HEK293 (cell line): ENCODE results near the gene EIF2AK2.

Source experiments
- CTCF ChIA-PET: fragments of 350-600 bp; formaldehyde crosslinking; extraction: SDS; loops from one replicate; lab custom pipeline; 2021; ENCODE audit warnings: antibody characterized with exemption; lab: Yijun Ruan, JAX
- POLR2A ChIA-PET: fragments of 300-600 bp; formaldehyde crosslinking; extraction: SDS; loops from one replicate; lab custom pipeline; 2020; ENCODE audit warnings: antibody characterized with exemption, inconsistent platforms; lab: Yijun Ruan, JAX
- H3K27ac ChIP-seq: fragments of 200-500 bp; sonication (Bioruptor generic); 2 replicates; pipeline ENCODE4 v1.5.1; 2014; ENCODE audit warnings: low read depth, low read length, control low read depth, inconsistent platforms; ENCODE audit errors: extremely low read depth
- H3K36me3 ChIP-seq, 2 experiments: fragments of 200-500 bp in 1 of 2; sonication (Bioruptor generic) in 1 of 2; 1 replicate in 1 of 2; 2 replicates in 1 of 2; pipeline ENCODE4 v1.5.1; 2014 to 2017; ENCODE audit warnings: inconsistent platforms in 2 of 2, low read length in 2 of 2; ENCODE audit not compliant: control insufficient read depth in 2 of 2, insufficient read depth in 1 of 2
- H3K4me1 ChIP-seq: fragments of 200-500 bp; sonication (Bioruptor generic); 2 replicates; pipeline ENCODE4 v1.5.1; 2014; ENCODE audit warnings: mild to moderate bottlenecking, low read length, inconsistent platforms; ENCODE audit not compliant: control insufficient read depth, insufficient read depth
- H3K4me3 ChIP-seq: 2 replicates; pipeline ENCODE4 v1.5.1; 2011; ENCODE audit warnings: low read depth, mild to moderate bottlenecking, control low read depth, low read length, moderate library complexity
- H3K9me3 ChIP-seq: fragments of 200-500 bp; sonication (Bioruptor generic); 2 replicates; pipeline ENCODE4 v1.5.1; 2014; ENCODE audit warnings: low read depth, low read length, inconsistent platforms; ENCODE audit not compliant: control insufficient read depth, insufficient read depth
- GLIS1 ChIP-seq: fragments of 450-650 bp; formaldehyde crosslinking; IDR thresholded peaks from 2 replicates; pipeline ENCODE4 v1.5.1; 2016; ENCODE audit warnings: missing biosample characterization, missing genetic modification characterization
- REST ChIP-seq: fragments of 450-650 bp; formaldehyde crosslinking; IDR thresholded peaks from 2 replicates; pipeline ENCODE4 v1.5.1; 2016; ENCODE audit warnings: missing biosample characterization, missing genetic modification characterization
- YY2 ChIP-seq: fragments of 450-650 bp; formaldehyde crosslinking; IDR thresholded peaks from 2 replicates; pipeline ENCODE4 v1.5.1; 2016; ENCODE audit warnings: missing biosample characterization, missing genetic modification characterization
- ZBTB17 ChIP-seq: fragments of 450-650 bp; formaldehyde crosslinking; IDR thresholded peaks from 2 replicates; pipeline ENCODE4 v1.5.1; 2016; ENCODE audit warnings: missing biosample characterization, missing genetic modification characterization
- ZBTB26 ChIP-seq: fragments of 450-650 bp; formaldehyde crosslinking; optimal IDR thresholded peaks from 2 replicates; pipeline ENCODE3; 2016; ENCODE audit warnings: missing biosample characterization, mild to moderate bottlenecking, missing genetic modification characterization
- ZBTB8A ChIP-seq: fragments of 450-650 bp; formaldehyde crosslinking; IDR thresholded peaks from 2 replicates; pipeline ENCODE4 v1.5.1; 2016; ENCODE audit warnings: missing biosample characterization, missing genetic modification characterization
- ZIC2 ChIP-seq: fragments of 450-650 bp; formaldehyde crosslinking; IDR thresholded peaks from 2 replicates; pipeline ENCODE4 v1.5.1; 2016; ENCODE audit warnings: missing biosample characterization, missing genetic modification characterization
- ZNF157 ChIP-seq: fragments of 450-650 bp; formaldehyde crosslinking; IDR thresholded peaks from 2 replicates; pipeline ENCODE4 v1.5.1; 2016; ENCODE audit warnings: missing biosample characterization, missing genetic modification characterization
- ZNF23 ChIP-seq: fragments of 450-650 bp; formaldehyde crosslinking; IDR thresholded peaks from 2 replicates; pipeline ENCODE4 v1.5.1; 2016; ENCODE audit warnings: missing biosample characterization, missing genetic modification characterization, borderline replicate concordance
- ZNF239 ChIP-seq: fragments of 450-650 bp; formaldehyde crosslinking; IDR thresholded peaks from 2 replicates; pipeline ENCODE4 v1.5.1; 2016; ENCODE audit warnings: missing biosample characterization, missing genetic modification characterization
- ZNF292 ChIP-seq: fragments of 450-650 bp; formaldehyde crosslinking; IDR thresholded peaks from 2 replicates; pipeline ENCODE4 v1.5.1; 2016; ENCODE audit warnings: low read depth, missing biosample characterization, missing genetic modification characterization, borderline replicate concordance
- ZNF302 ChIP-seq: fragments of 450-650 bp; formaldehyde crosslinking; IDR thresholded peaks from 2 replicates; pipeline ENCODE4 v1.5.1; 2016; ENCODE audit warnings: missing biosample characterization, missing genetic modification characterization, low read depth
- ZNF366 ChIP-seq: fragments of 450-650 bp; formaldehyde crosslinking; conservative IDR thresholded peaks from 2 replicates; pipeline ENCODE4 v1.5.1; 2016; ENCODE audit warnings: missing biosample characterization, missing genetic modification characterization
- ZNF530 ChIP-seq: fragments of 450-650 bp; formaldehyde crosslinking; IDR thresholded peaks from 2 replicates; pipeline ENCODE4 v1.5.1; 2016; ENCODE audit warnings: low read depth, missing biosample characterization, missing genetic modification characterization
- ZNF548 ChIP-seq: fragments of 450-650 bp; formaldehyde crosslinking; IDR thresholded peaks from 2 replicates; pipeline ENCODE4 v1.5.1; 2016; ENCODE audit warnings: missing biosample characterization, missing genetic modification characterization
- ZNF571 ChIP-seq: fragments of 450-650 bp; formaldehyde crosslinking; IDR thresholded peaks from 2 replicates; pipeline ENCODE4 v1.5.0; 2017; ENCODE audit warnings: missing biosample characterization, missing genetic modification characterization
- ZNF580 ChIP-seq: fragments of 450-650 bp; formaldehyde crosslinking; IDR thresholded peaks from 2 replicates; pipeline ENCODE4 v1.5.1; 2016; ENCODE audit warnings: missing biosample characterization, missing genetic modification characterization
- ZNF585B ChIP-seq: fragments of 450-650 bp; formaldehyde crosslinking; IDR thresholded peaks from 2 replicates; pipeline ENCODE4 v1.5.1; 2016; ENCODE audit warnings: missing biosample characterization, missing genetic modification characterization

The EIF2AK2 gene

GRCh38 chr2:37110306-37111212, 46.2 kb downstream of the EIF2AK2 start:
- no peaks in the 10 kb centered on the region for H3K9me3 ChIP-seq
- no peak for TF ChIP-seq ZNF585B (tag by site-specific recombination)
- H3K4me1 ChIP-seq: no peaks in the 10 kb centered on the region
- no peak overlapping the region for H3K27ac ChIP-seq
- ChIA-PET POLR2A (no interaction called here), CTCF (interaction anchor here (0.6 kb wide), 1 partner anchor 1216 kb away, joined by 3 read pairs; no protein-coding TSS in a partner anchor)
- peaks cover 61 to 67% of the 10 kb centered on the region in 2 experiments for H3K36me3 ChIP-seq
- H3K4me3 ChIP-seq: no peak overlapping the region

GRCh38 chr2:37109523-37109922, 47.3 kb downstream of the EIF2AK2 start:
- no peak overlapping the region for H3K4me3 ChIP-seq
- H3K36me3 ChIP-seq: peaks cover 54 to 69% of the 10 kb centered on the region in 2 experiments
- H3K9me3 ChIP-seq: no peaks in the 10 kb centered on the region
- TF ChIP-seq REST (tag by site-specific recombination): no peak
- TF ChIP-seq ZNF530 (tag by site-specific recombination): no peak
- TF ChIP-seq ZNF548: no peak
- no peak for TF ChIP-seq ZNF239
- no peak for TF ChIP-seq YY2
- TF ChIP-seq ZNF571 (tag by site-specific recombination): no peak
- TF ChIP-seq ZBTB17: no peak
- TF ChIP-seq ZBTB26 (tag by site-specific recombination): no peak
- H3K4me1 ChIP-seq: no peaks in the 10 kb centered on the region
- ChIA-PET CTCF (no interaction called here), POLR2A (no interaction called here)
- no peak overlapping the region for H3K27ac ChIP-seq

- H3K36me3 ChIP-seq: peaks cover 45 to 78% of the 10 kb centered on the region in 2 experiments
These were observed 51.6 kb downstream of the EIF2AK2 start for GRCh38 chr2:37105150-37105549.

GRCh38 chr2:37104178-37104577, 52.6 kb downstream of the EIF2AK2 start:
- no peaks in the 10 kb centered on the region for H3K9me3 ChIP-seq
- no peak for TF ChIP-seq ZNF23
- peak; percentile 26 for TF ChIP-seq GLIS1 (tag by site-specific recombination)
- TF ChIP-seq ZNF580 (tag by site-specific recombination): no peak
- TF ChIP-seq ZBTB8A: no peak
- TF ChIP-seq ZNF302 (tag by site-specific recombination): no peak
- TF ChIP-seq, all 188 proteins: peak for 1
- H3K4me3 ChIP-seq: no peak overlapping the region
- POLR2A ChIA-PET: no interaction called here
- H3K4me1 ChIP-seq: no peaks in the 10 kb centered on the region
- no peak overlapping the region for H3K27ac ChIP-seq
- peaks cover 46 to 79% of the 10 kb centered on the region in 2 experiments for H3K36me3 ChIP-seq
- CTCF ChIA-PET: interaction anchor here (0.6 to 1.5 kb wide), 2 partner anchors 12 to 310 kb away, joined by 4 read pairs; no protein-coding TSS in a partner anchor

More at GRCh38 chr2:37105150-37105549, 51.6 kb downstream of the EIF2AK2 start:
- ChIA-PET CTCF (interaction anchor here (1.5 kb wide), 1 partner anchor 11 kb away, joined by 4 read pairs; no protein-coding TSS in a partner anchor), POLR2A (no interaction called here)
- no peaks in the 10 kb centered on the region for H3K9me3 ChIP-seq
- no peaks in the 10 kb centered on the region for H3K4me1 ChIP-seq
- H3K27ac ChIP-seq: no peak overlapping the region
- no peak for TF ChIP-seq ZNF157
- no peak for TF ChIP-seq ZNF366 (tag by site-specific recombination)
- no peak for TF ChIP-seq ZIC2 (tag by site-specific recombination)
- no peak for TF ChIP-seq ZNF292
- no peak overlapping the region for H3K4me3 ChIP-seq
